Mesenteric fat pad (tissue), 1 donor: ENCODE measurements around the gene SEC14L1. TPM values are rescaled to one million over a fixed set of nuclear protein-coding genes. Genes with fewer than 3 reads are reported as not detected.

Experiments used
- DNase-seq: peaks from one replicate; pipeline ENCODE4 v3.0.0-alpha.2; 2020; ENCODE audit warnings: low spot score
- total RNA-seq: library from RNA; stranded (reverse); fragmentation: NEBNext Ultra II Directional; extraction: Animal tissue kit (Norgen Biotek cat#: 25700); gene quantifications from one replicate; pipeline ENCODE4 v1.2.1, GENCODE V29; 2021
- donor health status: DM: yes; HTN: yes; CAD: no.

Gene SEC14L1
- total RNA-seq, 1 donor from 2014 or later: 192 TPM

DNA sequence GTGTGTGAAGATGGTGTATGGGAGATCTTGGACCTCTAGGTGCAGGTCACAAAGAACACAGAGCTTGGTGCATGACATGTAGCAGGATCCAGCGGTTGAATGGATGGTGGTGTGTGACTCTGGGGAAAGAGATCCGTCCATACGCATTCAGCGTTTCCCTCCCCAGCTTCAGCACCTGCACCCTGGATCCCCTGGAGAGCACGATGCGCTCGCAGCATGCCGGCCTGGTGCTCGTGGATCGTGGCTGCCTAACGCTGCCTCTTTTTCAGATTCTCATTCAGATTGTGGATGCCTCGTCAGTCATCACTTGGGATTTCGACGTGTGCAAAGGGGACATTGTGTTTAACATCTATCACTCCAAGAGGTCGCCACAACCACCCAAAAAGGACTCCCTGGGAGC lies 70.9 kb downstream of the SEC14L1 start:
- no peak for DNase-seq

DNA sequence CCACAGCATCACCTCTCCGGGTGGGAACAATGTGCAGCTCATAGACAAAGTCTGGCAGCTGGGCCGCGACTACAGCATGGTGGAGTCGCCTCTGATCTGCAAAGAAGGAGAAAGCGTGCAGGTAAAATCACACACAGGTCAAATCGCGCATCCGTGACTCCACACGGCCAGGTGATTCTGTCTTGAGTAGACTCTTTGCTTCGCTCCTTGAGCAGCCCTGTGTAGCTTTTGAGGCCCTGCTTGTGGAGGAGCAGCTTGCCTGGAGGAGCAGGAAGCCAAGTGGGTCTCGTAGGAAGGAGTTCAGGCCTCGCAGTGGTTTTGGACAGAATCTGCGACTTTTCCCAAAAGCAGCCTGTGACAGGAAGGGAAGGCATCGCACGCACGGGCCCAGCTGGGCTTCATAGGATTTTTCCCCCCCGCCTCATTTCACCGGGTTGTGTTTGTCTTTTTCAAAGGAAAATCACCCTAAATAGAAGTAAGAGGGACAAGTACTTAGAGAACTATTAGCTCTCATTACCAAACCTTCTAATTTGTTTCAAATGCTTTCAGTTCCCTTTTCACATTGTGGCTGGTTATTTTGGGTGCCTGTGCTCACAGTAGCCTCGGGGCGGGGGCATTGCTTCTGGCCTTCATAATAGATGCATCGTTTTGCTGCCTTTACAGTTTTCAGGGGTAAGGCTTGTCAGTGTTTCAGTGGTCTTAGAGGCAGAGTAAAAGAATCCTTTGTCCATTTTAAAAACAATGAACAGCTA lies 71.5 kb downstream of the SEC14L1 start:
- no peak for DNase-seq

DNA sequence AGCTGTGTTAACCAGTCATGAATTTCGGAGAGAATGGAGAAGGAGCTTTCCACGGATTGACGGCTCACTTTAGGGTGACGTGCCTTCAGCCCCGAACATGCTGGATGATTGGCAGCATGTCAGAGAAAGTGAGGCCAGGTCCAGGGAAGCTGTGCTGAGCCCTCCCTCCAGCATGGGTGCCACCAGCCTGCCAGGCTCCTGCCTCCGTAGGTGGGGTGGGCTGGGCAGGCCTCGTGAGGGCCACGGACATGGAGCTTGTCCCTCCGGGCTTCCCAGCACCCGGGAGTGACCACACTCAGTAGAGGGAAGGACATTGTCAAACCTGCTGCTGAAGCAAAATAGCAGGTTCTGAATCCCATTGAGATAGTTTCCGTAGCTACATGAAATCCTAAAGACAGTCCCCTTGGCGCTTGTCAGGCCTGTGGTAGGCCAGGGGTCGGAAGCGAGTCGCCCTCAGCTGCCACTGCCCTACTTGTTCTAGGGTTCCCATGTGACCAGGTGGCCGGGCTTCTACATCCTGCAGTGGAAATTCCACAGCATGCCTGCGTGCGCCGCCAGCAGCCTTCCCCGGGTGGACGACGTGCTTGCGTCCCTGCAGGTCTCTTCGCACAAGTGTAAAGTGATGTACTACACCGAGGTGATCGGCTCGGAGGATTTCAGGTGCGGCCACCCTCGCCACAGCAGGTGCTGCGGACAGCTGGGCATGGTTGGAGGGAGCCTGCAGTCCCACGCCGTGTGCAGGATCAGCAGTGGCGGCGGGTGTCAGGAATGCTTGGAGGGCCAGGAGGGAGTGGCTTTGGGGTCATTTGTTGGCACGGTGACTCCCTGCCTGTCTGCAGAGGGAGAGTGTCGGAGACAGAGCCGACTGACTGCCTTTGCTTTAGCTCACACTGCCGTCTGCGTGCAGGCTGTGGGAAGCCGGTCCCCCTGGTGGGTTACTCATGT lies 72.3 kb downstream of the SEC14L1 start:
- no peak for DNase-seq

DNA sequence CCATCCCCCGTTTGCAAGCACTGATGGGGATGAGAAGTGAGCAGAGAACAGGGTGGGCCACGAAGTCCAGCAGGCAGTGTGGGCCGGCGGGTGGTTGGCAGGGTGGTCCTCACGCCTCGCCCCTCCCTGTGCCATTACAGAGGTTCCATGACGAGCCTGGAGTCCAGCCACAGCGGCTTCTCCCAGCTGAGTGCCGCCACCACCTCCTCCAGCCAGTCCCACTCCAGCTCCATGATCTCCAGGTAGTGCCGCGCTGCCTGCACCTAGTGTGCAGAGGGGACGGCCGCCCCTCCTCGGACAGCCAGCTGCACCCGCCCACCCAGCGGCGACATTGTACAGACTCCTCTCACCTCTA lies 73.0 kb downstream of the SEC14L1 start:
- no peak for DNase-seq

DNA sequence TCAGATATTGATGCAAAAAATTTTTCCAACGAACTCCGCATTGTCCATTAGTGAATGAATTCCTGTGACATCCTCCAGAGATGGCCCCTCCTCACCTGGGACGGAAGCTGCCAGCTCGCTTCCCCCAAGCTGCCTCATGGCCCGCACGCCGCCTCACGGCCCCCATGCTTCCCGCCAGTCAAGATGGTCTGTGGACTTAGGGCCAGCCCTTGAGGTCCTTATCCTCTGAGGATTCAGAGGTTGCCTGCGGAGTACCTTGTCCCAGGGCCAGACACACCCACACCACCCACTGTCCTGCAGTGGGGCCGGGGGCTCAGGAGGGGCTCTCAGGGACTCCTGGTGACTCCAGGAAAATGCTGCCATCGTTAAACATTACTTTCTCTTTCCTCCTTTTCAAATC lies 73.6 kb downstream of the SEC14L1 start:
- no peak for DNase-seq

DNA sequence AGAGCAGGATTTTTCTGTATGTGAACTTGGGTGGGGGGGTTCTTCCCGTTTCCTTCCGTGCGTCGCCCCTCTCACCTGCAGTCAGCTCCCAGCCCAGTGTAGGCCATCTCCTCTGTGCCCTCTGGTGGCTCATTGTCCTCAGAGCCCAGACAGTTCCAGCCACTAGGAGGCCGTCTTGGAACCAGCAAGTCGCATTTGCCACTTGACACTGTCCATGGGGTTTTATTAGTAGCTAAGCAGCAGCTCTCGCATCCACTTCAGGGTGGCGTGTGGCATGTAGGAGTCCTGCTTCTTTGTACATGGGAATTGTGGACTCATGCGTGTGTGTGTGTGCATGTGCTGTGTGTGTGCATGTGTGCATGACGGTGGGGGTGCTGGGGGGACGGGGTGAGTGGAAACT lies 74.0 kb downstream of the SEC14L1 start:
- DNase-seq: no peak

GRCh38 chr17:77215281-77215680 lies 74.5 kb downstream of the SEC14L1 start:
- no peak for DNase-seq

- no peak for DNase-seq
These were observed 75.7 kb downstream of the SEC14L1 start for GRCh38 chr17:77216486-77216885.

- DNase-seq: no peak
These were observed 76.4 kb downstream of the SEC14L1 start for GRCh38 chr17:77217123-77217522.

DNA sequence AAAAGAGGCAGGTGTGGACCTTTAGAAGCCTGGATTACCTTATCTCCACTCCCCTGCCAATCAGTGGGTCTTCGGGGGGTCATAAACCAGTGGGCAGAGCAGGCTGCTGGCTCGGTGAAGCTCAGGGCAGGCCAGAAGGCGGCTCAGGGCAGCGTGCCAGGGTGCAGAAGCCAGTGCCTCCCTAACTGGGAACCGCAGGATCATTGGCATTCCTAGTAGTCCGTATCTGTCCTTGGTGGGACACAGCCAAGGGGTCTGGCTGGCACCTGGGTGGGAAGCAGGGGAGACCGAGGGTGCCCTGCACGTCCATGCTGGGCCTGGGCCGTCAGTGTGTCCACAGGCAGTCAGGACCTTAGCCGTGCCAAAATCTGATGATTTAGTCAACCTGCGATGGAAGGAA lies 76.8 kb downstream of the SEC14L1 start:
- no peak for DNase-seq

DNA sequence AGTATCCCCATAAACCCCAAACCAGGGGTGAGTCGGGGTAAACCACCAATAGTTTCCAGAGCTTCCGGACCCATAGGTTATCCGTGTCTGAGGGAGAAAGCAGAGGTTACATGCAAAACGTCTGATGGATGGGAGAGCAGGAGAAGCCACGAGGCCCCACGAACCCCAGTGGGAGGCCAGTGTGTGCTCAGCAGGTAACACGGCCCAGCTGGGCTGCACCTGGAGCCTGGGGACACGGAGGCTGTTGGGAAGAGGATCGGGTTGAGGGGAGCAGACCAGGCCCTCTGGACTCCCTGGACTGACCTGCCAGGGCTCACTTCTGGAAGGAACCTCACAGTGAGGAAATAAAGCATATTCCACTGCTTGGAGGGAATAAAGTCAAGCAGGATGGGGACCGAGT lies 78.1 kb downstream of the SEC14L1 start:
- DNase-seq: no peak

DNA sequence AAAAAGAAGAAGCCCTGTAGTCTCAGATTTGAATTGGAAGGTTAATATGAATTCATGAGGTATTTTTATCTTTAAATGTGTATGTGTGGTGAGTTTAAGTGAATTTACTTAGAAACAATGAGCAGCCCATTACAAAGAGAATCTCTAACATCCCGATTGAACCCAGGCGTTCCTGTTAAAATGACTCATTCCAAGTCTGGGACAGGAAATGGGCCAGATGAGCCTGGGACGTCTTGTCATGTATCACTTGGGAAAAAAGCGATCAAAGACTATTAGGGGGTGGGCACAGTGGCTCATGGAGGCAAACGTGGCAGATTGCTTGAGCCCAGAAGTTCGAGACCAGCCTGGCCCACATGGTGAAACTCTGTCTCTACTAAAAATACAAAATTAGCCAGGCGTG lies 81.6 kb downstream of the SEC14L1 start:
- DNase-seq: no peak

GRCh38 chr17:77223642-77224420 lies 83.1 kb downstream of the SEC14L1 start:
- no peak for DNase-seq

DNA sequence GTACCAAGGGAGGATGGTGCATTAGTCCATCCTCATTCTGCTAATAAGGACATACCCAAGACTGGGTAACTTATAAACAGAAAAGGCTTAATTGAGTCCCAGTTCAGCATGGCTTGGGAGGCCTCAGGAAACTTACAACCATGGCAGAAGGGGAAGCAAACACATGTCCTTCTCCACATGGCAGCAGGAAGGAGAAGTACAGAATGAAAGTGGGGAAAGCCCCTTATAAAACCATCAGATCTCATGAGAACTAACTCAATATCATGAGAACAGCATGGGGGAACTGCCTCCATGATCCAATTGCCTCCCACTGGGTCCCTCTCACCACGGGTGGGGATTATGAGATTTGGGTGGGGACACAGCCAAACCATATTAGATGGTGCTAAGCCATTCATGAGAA lies 84.5 kb downstream of the SEC14L1 start:
- no peak for DNase-seq

DNA sequence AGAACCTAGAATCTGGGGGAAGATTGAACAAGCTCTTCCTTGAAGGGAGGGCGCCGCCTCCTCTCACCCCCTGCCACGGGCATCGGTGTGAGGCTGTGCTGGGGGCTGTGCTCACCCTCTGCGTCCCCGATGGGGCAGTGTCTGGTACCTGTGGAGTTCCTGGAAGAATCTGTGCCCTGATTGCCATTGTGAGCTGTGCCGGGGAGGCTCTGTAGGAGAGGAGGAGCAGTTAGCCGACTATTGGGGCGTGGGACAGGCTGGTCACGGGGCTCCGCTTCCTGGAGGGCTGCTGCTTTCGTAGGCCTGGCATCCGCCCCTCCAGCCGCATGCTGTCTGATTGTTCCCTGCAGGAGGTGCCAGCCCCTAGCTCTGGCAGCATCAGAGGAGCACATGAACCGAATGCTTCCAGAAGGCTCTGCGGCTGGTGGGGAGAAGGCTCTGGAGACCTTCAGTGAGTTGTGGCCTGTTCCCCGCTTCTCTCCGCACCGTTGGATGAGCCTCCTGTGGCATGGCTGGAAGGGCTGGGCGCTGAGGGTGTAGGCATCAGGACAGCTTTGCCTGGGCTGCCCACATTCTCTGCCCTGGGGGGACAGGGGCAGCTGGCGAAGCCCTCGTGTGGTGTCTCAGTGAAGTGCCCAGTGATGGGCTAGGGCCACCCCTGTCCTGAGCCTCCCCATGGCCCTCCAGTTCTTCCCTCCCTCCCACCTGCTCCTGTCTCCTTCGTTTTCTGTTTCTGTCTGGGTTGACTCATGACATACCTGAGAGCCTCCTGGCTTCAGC lies 86.9 kb downstream of the SEC14L1 start:
- DNase-seq: no peak

- no peak for DNase-seq
These were observed 87.5 kb downstream of the SEC14L1 start for GRCh38 chr17:77228241-77228752.

DNA sequence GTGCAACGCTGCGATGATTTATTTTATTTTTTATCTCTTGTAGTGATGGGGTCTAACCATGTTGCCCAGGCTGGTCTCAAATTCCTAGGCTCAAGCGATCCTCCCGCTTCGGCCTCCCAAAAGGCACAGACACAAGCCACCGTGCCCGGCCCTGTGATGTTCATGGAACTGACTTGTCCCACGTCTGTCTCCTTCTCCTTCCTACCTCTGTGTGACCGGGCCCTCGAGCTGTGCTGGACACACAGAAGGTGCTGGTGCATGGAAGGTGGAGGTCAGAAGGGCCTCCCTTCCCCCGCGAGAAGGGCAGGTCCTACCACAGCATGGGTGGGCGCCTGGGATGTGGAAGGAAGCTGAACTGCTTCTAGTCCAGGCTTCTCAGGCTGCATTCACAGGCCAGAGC lies 88.0 kb downstream of the SEC14L1 start:
- no peak for DNase-seq

DNA sequence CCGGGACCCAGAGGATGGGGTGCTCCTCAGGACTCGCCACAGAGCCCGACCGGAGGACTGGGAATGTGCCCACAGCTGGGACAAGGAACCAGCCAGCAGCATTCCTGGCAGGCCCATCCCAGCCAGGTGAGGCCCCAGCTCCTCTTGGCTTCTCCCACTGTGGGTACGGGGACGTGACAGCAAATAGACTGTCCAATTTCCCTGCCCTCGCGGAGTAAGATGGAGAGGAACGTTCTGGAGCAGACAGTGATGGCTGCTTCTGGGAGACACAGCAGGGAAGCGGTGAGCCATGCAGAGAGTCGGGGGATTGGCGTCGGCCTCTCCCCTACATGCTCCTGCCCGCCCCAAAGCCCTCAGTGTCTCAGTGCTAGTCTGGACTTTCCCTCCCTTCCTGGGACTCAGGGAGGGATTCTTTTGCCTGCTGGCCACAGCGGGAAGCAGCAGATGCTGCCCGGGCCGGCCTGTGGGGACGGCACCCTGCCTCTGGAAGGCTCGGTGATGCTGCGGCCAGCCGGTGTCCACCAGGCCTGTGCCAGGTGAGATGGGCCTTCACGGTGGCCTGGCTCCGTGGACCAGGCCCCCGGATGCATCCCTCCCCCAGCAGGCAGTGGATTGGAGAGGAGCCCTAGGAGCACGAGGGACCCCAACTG lies 89.1 kb downstream of the SEC14L1 start:
- DNase-seq: no peak

DNA sequence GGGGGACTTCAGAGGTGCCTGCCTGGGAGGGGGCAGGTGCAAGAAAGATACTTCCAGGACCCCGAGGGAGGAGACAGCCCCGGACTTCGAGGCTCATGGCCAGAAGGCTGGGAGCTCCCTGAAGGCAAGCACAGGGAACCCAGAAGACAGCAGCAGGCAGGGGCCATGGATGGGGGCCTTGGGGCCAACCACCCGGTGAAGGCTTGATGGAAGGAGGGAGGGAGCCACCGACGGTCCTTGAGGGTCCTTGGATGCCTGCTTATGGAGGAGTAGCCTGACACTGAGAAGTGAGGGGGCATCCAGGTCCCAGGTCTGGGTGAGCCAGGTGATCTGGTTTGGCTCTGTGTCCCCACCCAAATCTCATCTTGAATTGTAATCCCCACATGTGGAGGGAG lies 89.7 kb downstream of the SEC14L1 start:
- DNase-seq: no peak
